Raji (cell line): ENCODE measurements around the gene DYRK3.

Experiments
- POLR2A ChIP-seq: IDR thresholded peaks from 2 replicates; pipeline ENCODE4 v1.6.1; 2011; ENCODE audit warnings: low read depth, low read length, control low read depth; ENCODE audit not compliant: insufficient read depth

Gene DYRK3

GRCh38 chr1:206695733-206696132 lies 60.4 kb downstream of the DYRK3 start:
- TF ChIP-seq POLR2A: no peak

GRCh38 chr1:206696812-206697585 lies 61.7 kb downstream of the DYRK3 start:
- TF ChIP-seq POLR2A: no peak

GRCh38 chr1:206698011-206698410 lies 62.7 kb downstream of the DYRK3 start:
- no peak for TF ChIP-seq POLR2A
